HCT116 (cell line): ENCODE data around the gene ZNF627. TPM values are rescaled to one million over a fixed set of nuclear protein-coding genes. Genes with fewer than 3 reads are reported as not detected.
"Not testable (repeated sequence)": the region's sequence is repeated elsewhere in the genome, so short reads cannot be mapped to it uniquely, and the experiment has no call there.

Experiments
- ATAC-seq: fragments of 200-7000 bp; cut with Tn5 transposase; 2 replicates; pipeline ENCODE4 v1.9.1; 2020; ENCODE audit warnings: mild to moderate bottlenecking, moderate library complexity
- BruUV-seq: library from RNA; stranded (reverse); fragments of 400-500 nt; replicated peaks from 2 replicates; lab custom pipeline; 2021; lab: Mats Ljungman, UMichigan
- CTCF ChIA-PET: fragments of 300-600 bp; sonication (Branson Sonifier 250); formaldehyde crosslinking; loops from one replicate; lab custom pipeline; 2021; ENCODE audit warnings: antibody characterized with exemption; lab: Charles Lee
- POLR2A ChIA-PET: fragments of 300-600, 350-600 bp; sonication (Branson Sonifier 250); formaldehyde crosslinking; loops from one replicate; lab custom pipeline; 2021; ENCODE audit warnings: antibody characterized with exemption; lab: Charles Lee
- RAD21 ChIA-PET, 2 experiments: fragments of 300-600 bp; sonication (Branson Sonifier 250); formaldehyde crosslinking; loops; one replicate each; lab custom pipeline; 2023; ENCODE audit warnings: low total read pairs in 2 of 2; ENCODE audit not compliant: uncharacterized antibody in 2 of 2, unreplicated experiment in 2 of 2, low non-redundant PET in 1 of 2; lab: Charles Lee
- DNase-seq: peaks from one replicate; pipeline ENCODE4 v3.0.0-alpha.2; 2010; ENCODE audit warnings: low read depth, low spot score
- H2AFZ ChIP-seq: fragments of 200-600 bp; shearing (Covaris generic), sonication (generic); 2 replicates; pipeline ENCODE4 v1.6.1; 2017; ENCODE audit warnings: low read depth, mixed run types, mixed read lengths, antibody characterized with exemption, low read length; ENCODE audit not compliant: poor library complexity, severe bottlenecking
- H3K27ac ChIP-seq: 2 replicates; pipeline ENCODE4 v1.5.1; 2012; ENCODE audit warnings: low read depth, low read length
- H3K27me3 ChIP-seq: fragments of 200-600 bp; sonication (generic); 2 replicates; pipeline ENCODE4 v1.6.1; 2016; ENCODE audit warnings: mixed run types, low read length, mixed read lengths; ENCODE audit not compliant: insufficient read depth
- H3K36me3 ChIP-seq, 2 experiments: fragments of 200-500 bp in 1 of 2; fragments of 200-600 bp in 1 of 2; sonication (Bioruptor generic) in 1 of 2; sonication (generic) in 1 of 2; 2 replicates each; pipeline versions ENCODE4 v1.5.1 to v1.6.1; 2014 to 2016; ENCODE audit warnings: low read length in 2 of 2, inconsistent platforms in 1 of 2, mixed read lengths in 1 of 2, mixed run types in 1 of 2; ENCODE audit not compliant: insufficient read depth in 2 of 2, control insufficient read depth in 1 of 2
- H3K4me1 ChIP-seq, 2 experiments: fragments of 200-600 bp in 1 of 2; sonication (generic) in 1 of 2; 2 replicates each; pipeline versions ENCODE4 v1.5.1 to v1.6.1; 2012 to 2017; ENCODE audit warnings: low read length in 2 of 2, inconsistent platforms in 1 of 2, mild to moderate bottlenecking in 1 of 2, mixed read lengths in 1 of 2, mixed run types in 1 of 2, moderate library complexity in 1 of 2; ENCODE audit not compliant: insufficient read depth in 2 of 2, control insufficient read depth in 1 of 2
- H3K4me2 ChIP-seq: fragments of 200-600 bp; sonication (generic); 2 replicates; pipeline ENCODE4 v1.6.1; 2017; ENCODE audit warnings: mixed run types, low read length, mixed read lengths
- H3K4me3 ChIP-seq, 2 experiments: fragments of 200-600 bp in 1 of 2; sonication (generic) in 1 of 2; replicated peaks in 1 of 2; 2 replicates each; pipeline ENCODE4 v1.5.1; 2011 to 2016; ENCODE audit warnings: low read length in 2 of 2, control low read depth in 1 of 2, low read depth in 1 of 2, mild to moderate bottlenecking in 1 of 2, mixed read lengths in 1 of 2, mixed run types in 1 of 2
- H3K79me2 ChIP-seq: fragments of 200-600 bp; sonication (generic); 2 replicates; pipeline ENCODE4 v1.6.1; 2017; ENCODE audit warnings: mild to moderate bottlenecking, mixed run types, low read length, moderate library complexity, mixed read lengths; ENCODE audit not compliant: insufficient read depth
- H3K9ac ChIP-seq: fragments of 200-600 bp; sonication (generic); 2 replicates; pipeline ENCODE4 v1.6.1; 2016; ENCODE audit warnings: low read length, mixed read lengths
- H3K9me2 ChIP-seq: fragments of 200-600 bp; sonication (generic), shearing (Covaris generic); 2 replicates; pipeline ENCODE4 v1.6.1; 2017; ENCODE audit warnings: mixed run types, mild to moderate bottlenecking, moderate library complexity; ENCODE audit not compliant: insufficient read depth
- H3K9me3 ChIP-seq, 2 experiments: fragments of 200-500 bp in 1 of 2; fragments of 200-600 bp in 1 of 2; sonication (Bioruptor generic) in 1 of 2; sonication (generic) in 1 of 2; 2 replicates each; pipeline ENCODE4 v1.6.1; 2014 to 2017; ENCODE audit warnings: low read length in 2 of 2, mixed read lengths in 2 of 2, inconsistent platforms in 1 of 2, low read depth in 1 of 2, mild to moderate bottlenecking in 1 of 2, mixed run types in 1 of 2, moderate library complexity in 1 of 2; ENCODE audit not compliant: control insufficient read depth in 1 of 2, insufficient read depth in 1 of 2
- H4K20me1 ChIP-seq: fragments of 200-600 bp; sonication (generic), shearing (Covaris generic); 2 replicates; pipeline ENCODE4 v1.6.1; 2017; ENCODE audit warnings: mixed run types, mild to moderate bottlenecking, moderate library complexity; ENCODE audit not compliant: insufficient read depth
- EZH2 ChIP-seq: fragments of 200-600 bp; sonication (generic); IDR thresholded peaks from 2 replicates; pipeline ENCODE4 v1.6.1; 2017; ENCODE audit warnings: antibody characterized with exemption, mixed run types
- YY1 ChIP-seq: IDR thresholded peaks from 2 replicates; pipeline ENCODE4 v1.6.1; 2011; ENCODE audit warnings: low read length, low read depth, moderate library complexity, mild to moderate bottlenecking; ENCODE audit not compliant: insufficient replicate concordance; ENCODE audit errors: extremely low read depth
- intact Hi-C: fragments of 100-400 bp; cut with micrococcal nuclease; formaldehyde crosslinking; loops from 2 replicates; pipeline ENCODE4 v1.10.0; 2022
- total RNA-seq: library from RNA; stranded (reverse); gene quantifications from one replicate; pipeline ENCODE4 v1.2.1, GENCODE V29; 2021; ENCODE audit not compliant: unreplicated experiment
- TF ChIP-seq, protein P1 (sequence below): IDR thresholded peaks from 2 replicates; pipeline ENCODE4 v1.6.1; 2012; ENCODE audit warnings: low read depth

Gene ZNF627
- total RNA-seq, 1 experiment from 2014 or later: 14.8 TPM

DNA sequence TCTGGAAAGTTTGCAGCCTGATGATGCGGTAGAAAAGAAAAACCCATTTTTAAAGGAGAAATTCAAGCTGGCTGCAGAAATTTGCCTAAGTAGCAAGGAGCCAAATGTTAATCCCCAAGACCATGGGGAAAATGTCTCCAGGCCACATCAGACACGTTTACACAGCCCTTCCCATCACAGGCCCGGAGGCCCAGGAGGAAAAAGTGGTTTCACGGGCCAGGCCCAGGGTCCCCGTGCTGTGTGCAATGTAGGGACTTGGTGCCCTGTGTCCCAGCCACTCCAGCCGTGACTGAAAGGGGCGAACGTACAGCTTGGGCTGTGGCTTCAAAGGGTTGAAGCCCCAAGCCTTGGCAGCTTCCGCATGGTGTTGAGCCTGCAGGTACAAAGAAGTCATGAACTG lies 35.9 kb downstream of the ZNF627 start (continued):
- TF ChIP-seq, protein P1, sequence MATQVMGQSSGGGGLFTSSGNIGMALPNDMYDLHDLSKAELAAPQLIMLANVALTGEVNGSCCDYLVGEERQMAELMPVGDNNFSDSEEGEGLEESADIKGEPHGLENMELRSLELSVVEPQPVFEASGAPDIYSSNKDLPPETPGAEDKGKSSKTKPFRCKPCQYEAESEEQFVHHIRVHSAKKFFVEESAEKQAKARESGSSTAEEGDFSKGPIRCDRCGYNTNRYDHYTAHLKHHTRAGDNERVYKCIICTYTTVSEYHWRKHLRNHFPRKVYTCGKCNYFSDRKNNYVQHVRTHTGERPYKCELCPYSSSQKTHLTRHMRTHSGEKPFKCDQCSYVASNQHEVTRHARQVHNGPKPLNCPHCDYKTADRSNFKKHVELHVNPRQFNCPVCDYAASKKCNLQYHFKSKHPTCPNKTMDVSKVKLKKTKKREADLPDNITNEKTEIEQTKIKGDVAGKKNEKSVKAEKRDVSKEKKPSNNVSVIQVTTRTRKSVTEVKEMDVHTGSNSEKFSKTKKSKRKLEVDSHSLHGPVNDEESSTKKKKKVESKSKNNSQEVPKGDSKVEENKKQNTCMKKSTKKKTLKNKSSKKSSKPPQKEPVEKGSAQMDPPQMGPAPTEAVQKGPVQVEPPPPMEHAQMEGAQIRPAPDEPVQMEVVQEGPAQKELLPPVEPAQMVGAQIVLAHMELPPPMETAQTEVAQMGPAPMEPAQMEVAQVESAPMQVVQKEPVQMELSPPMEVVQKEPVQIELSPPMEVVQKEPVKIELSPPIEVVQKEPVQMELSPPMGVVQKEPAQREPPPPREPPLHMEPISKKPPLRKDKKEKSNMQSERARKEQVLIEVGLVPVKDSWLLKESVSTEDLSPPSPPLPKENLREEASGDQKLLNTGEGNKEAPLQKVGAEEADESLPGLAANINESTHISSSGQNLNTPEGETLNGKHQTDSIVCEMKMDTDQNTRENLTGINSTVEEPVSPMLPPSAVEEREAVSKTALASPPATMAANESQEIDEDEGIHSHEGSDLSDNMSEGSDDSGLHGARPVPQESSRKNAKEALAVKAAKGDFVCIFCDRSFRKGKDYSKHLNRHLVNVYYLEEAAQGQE: no peak
- TF ChIP-seq EZH2: no peak
- TF ChIP-seq YY1: no peak

DNA sequence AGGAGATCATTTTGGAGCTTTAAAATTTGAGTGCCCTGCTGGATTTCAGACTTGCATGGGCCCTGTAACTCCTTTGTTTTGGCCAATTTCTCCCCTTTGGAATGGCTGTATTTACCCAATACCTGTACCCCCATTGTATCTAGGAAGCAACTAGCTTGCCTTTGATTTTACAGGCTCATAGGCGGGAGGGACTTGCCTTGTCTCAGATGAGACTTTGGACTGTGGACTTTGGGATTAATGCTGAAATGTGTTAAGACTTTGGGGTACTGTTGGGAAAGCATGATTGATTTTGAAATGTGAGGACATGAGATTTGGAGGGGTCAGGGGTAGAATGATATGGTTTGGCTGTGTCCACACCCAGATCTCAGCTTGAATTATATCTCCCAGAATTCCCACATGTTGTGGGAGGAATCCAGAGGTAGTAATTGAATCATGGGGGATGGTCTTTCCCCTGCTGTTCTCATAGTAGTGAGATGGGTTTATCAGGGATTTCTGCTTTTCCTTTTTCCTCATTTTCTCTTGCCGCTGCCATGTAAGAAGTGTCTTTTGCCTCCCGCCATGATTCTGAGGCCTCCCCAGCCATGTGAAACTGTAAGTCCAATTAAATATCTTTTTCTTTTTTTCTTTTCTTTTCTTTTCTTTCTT lies 36.9 kb downstream of the ZNF627 start:
- H3K4me3 ChIP-seq, POLR2A ChIA-PET, CTCF ChIA-PET, RAD21 ChIA-PET, H3K4me1 ChIP-seq, H3K27me3 ChIP-seq, H3K27ac ChIP-seq, H4K20me1 ChIP-seq, ATAC-seq, H3K9me3 ChIP-seq, DNase-seq, H3K4me2 ChIP-seq, H3K9ac ChIP-seq, intact Hi-C loops, H3K36me3 ChIP-seq, H3K79me2 ChIP-seq, H3K9me2 ChIP-seq, BruUV-seq, H2AFZ ChIP-seq: not testable (repeated sequence)
